GM12878 (cell line): ENCODE data around the gene PIK3C3. TPM values are rescaled to one million over a fixed set of nuclear protein-coding genes. Genes with fewer than 3 reads are reported as not detected.

Source experiments
- ATAC-seq: fragments of 200-7000 bp; cut with Tn5 transposase; 3 replicates; pipeline ENCODE4 v1.9.1; 2020; ENCODE audit warnings: mild to moderate bottlenecking, moderate library complexity
- BruUV-seq: library from RNA; stranded (reverse); fragments of 400-500 nt; replicated peaks from 2 replicates; lab custom pipeline; 2021; lab: Mats Ljungman, UMichigan
- CTCF ChIA-PET: fragments of 300-600 bp; sonication (Branson Sonifier 250); formaldehyde crosslinking; extraction: SDS; loops from one replicate; lab custom pipeline; 2021; ENCODE audit warnings: inconsistent platforms; lab: Yijun Ruan, JAX
- POLR2A ChIA-PET: fragments of 350-600 bp; formaldehyde crosslinking; extraction: SDS; loops from one replicate; lab custom pipeline; 2021; ENCODE audit warnings: inconsistent platforms; lab: Charles Lee
- RAD21 ChIA-PET: fragments of 300-600 bp; sonication (Branson Sonifier 250); formaldehyde crosslinking; loops from one replicate; lab custom pipeline; 2023; ENCODE audit warnings: antibody characterized with exemption; ENCODE audit not compliant: unreplicated experiment; lab: Charles Lee
- SMC1A ChIA-PET: fragments of 300-600 bp; sonication (Branson Sonifier 250); formaldehyde crosslinking; loops from one replicate; lab custom pipeline; 2023; ENCODE audit not compliant: unreplicated experiment, uncharacterized antibody; lab: Charles Lee
- DNase-seq: peaks from one replicate; pipeline ENCODE4 v3.0.0-alpha.2; 2011; ENCODE audit warnings: low read depth, low spot score
- FAIRE-seq: peaks from 3 replicates; lab custom pipeline; 2011; peaks lifted over from hg19 to GRCh38; lab: Jason Lieb, UNC
- H2AFZ ChIP-seq: 2 replicates; pipeline ENCODE4 v1.6.0; 2011; ENCODE audit warnings: low read depth, low read length, control low read depth; ENCODE audit not compliant: control insufficient read depth
- H3K27ac ChIP-seq: 2 replicates; pipeline ENCODE4 v1.5.1; 2011; ENCODE audit warnings: control low read depth; ENCODE audit not compliant: control insufficient read depth, insufficient read depth
- H3K27me3 ChIP-seq, 2 experiments: replicated peaks in 1 of 2; 2 replicates each; pipeline versions ENCODE4 v1.6.0 to v1.6.1; 2011; ENCODE audit warnings: low read length in 1 of 2; ENCODE audit not compliant: control insufficient read depth in 2 of 2, insufficient read depth in 2 of 2
- H3K36me3 ChIP-seq, 2 experiments: 2 replicates each; pipeline ENCODE4 v1.5.1; 2011; ENCODE audit warnings: low read length in 1 of 2; ENCODE audit not compliant: control insufficient read depth in 2 of 2, insufficient read depth in 2 of 2
- H3K4me1 ChIP-seq: 2 replicates; pipeline ENCODE4 v1.6.1; 2011; ENCODE audit warnings: mild to moderate bottlenecking, low read length, moderate library complexity, mixed read lengths; ENCODE audit not compliant: control insufficient read depth, insufficient read depth
- H3K4me2 ChIP-seq: 2 replicates; pipeline ENCODE4 v1.6.0; 2011; ENCODE audit warnings: control low read depth; ENCODE audit not compliant: control insufficient read depth, insufficient read depth
- H3K4me3 ChIP-seq: fragments of 200-600 bp; sonication (generic); 2 replicates; pipeline ENCODE4 v1.5.1; 2016
- H3K79me2 ChIP-seq: 2 replicates; pipeline ENCODE4 v1.6.0; 2011; ENCODE audit warnings: low read length; ENCODE audit not compliant: control insufficient read depth, insufficient read depth
- H3K9ac ChIP-seq: 2 replicates; pipeline ENCODE4 v1.8.0; 2011; ENCODE audit warnings: low read length, control low read depth, mixed read lengths; ENCODE audit not compliant: control insufficient read depth, insufficient read depth
- H3K9me3 ChIP-seq: replicated peaks from 3 replicates; pipeline ENCODE4 v1.5.1; 2011; ENCODE audit warnings: mild to moderate bottlenecking, low read length; ENCODE audit not compliant: control insufficient read depth, insufficient read depth
- H4K20me1 ChIP-seq: 2 replicates; pipeline ENCODE4 v1.6.0; 2011; ENCODE audit not compliant: control insufficient read depth, insufficient read depth
- BCL3 ChIP-seq: IDR thresholded peaks from 2 replicates; pipeline ENCODE4 v1.6.1; 2011; ENCODE audit warnings: borderline replicate concordance, low read depth, mild to moderate bottlenecking, moderate library complexity, low read length; ENCODE audit not compliant: insufficient read depth, poor library complexity, severe bottlenecking
- BCLAF1 ChIP-seq: fragments of 450-650 bp; IDR thresholded peaks from 2 replicates; pipeline ENCODE4 v1.6.1; 2017; ENCODE audit warnings: antibody characterized with exemption, mild to moderate bottlenecking, moderate library complexity
- CBFB ChIP-seq: IDR thresholded peaks from 2 replicates; pipeline ENCODE4 v1.6.1; 2016; ENCODE audit warnings: antibody characterized with exemption, low read depth
- CTCF ChIP-seq, 3 experiments: IDR thresholded peaks in 2 of 3; conservative IDR thresholded peaks in 1 of 3; 2 replicates each; pipeline ENCODE4 v1.5.1; 2011; ENCODE audit warnings: low read depth in 3 of 3, low read length in 3 of 3, mild to moderate bottlenecking in 3 of 3, control low read depth in 2 of 3, moderate library complexity in 2 of 3, inconsistent platforms in 1 of 3, mixed read lengths in 1 of 3; ENCODE audit not compliant: control insufficient read depth in 2 of 3, insufficient read depth in 1 of 3; ENCODE audit errors: extremely low read depth in 1 of 3
- IRF4 ChIP-seq: IDR thresholded peaks from 2 replicates; pipeline ENCODE4 v1.6.1; 2011; ENCODE audit warnings: low read depth, low read length
- MLLT1 ChIP-seq: fragments of 450-650 bp; IDR thresholded peaks from 2 replicates; pipeline ENCODE4 v1.6.1; 2016; ENCODE audit warnings: mild to moderate bottlenecking
- PAX5 ChIP-seq: IDR thresholded peaks from 2 replicates; pipeline ENCODE4 v1.6.1; 2011; ENCODE audit warnings: low read depth, low read length, borderline replicate concordance
- PAX8 ChIP-seq: fragments of 450-650 bp; IDR thresholded peaks from 2 replicates; pipeline ENCODE4 v1.6.1; 2017; ENCODE audit warnings: mild to moderate bottlenecking, moderate library complexity
- POU2F2 ChIP-seq: IDR thresholded peaks from 3 replicates; pipeline ENCODE4 v1.6.1; 2011; ENCODE audit warnings: low read depth, mild to moderate bottlenecking, low read length, borderline replicate concordance
- RAD21 ChIP-seq: IDR thresholded peaks from 2 replicates; pipeline ENCODE4 v1.6.1; 2011; ENCODE audit warnings: mild to moderate bottlenecking, low read depth, low read length, moderate library complexity; ENCODE audit not compliant: insufficient read depth
- RCOR1 ChIP-seq: conservative IDR thresholded peaks from 2 replicates; pipeline ENCODE4 v1.6.1; 2012; ENCODE audit warnings: low read depth, low read length, improper control_type of control experiment
- RUNX3 ChIP-seq: IDR thresholded peaks from 2 replicates; pipeline ENCODE4 v1.6.1; 2012; ENCODE audit warnings: low read length, inconsistent platforms
- SMC3 ChIP-seq: IDR thresholded peaks from 2 replicates; pipeline ENCODE4 v1.6.1; 2011; ENCODE audit warnings: low read length, improper control_type of control experiment, borderline replicate concordance
- SPI1 ChIP-seq: IDR thresholded peaks from 2 replicates; pipeline ENCODE4 v1.6.1; 2011; ENCODE audit warnings: low read depth, mild to moderate bottlenecking, low read length, moderate library complexity, borderline replicate concordance; ENCODE audit not compliant: insufficient read depth
- WGBS: methylation state at CpG from one replicate; pipeline ENCODE4 v1.1.6; 2016; ENCODE audit warnings: low lambda C conversion rate; ENCODE audit not compliant: insufficient replicate concordance, insufficient coverage; ENCODE audit errors: missing lambda C conversion rate; 5-methylcytosine and 5-hydroxymethylcytosine counted together
- in situ Hi-C: fragments of 300-500 bp; cut with MboI; formaldehyde crosslinking; loops from 9 replicates; pipeline ENCODE4 v1.14.3; 2018; ENCODE audit warnings: mixed read lengths
- intact Hi-C: fragments of 100-400 bp; cut with micrococcal nuclease; formaldehyde crosslinking; loops from one replicate; pipeline ENCODE4 v1.14.2; 2022; ENCODE audit not compliant: unreplicated experiment
- polyA plus RNA-seq, 11 experiments: library from polyadenylated mRNA; depleted of rRNA in 4 of 11; unstranded in 6 of 11; stranded (reverse) in 5 of 11; fragments of >200 nt; fragmentation: Nextera tagmentation in 4 of 11; fragmentation: Illumina TruSeq in 1 of 11; extraction: Ambion mirVana in 4 of 11; extraction: Trizol in 1 of 11; gene quantifications; 1 replicate in 1 of 11; 2 replicates in 10 of 11; pipeline versions ENCODE4 v1.2.1 to v1.2.3, GENCODE V29; 2011 to 2016; ENCODE audit warnings: inconsistent platforms in 2 of 11, missing spikeins in 2 of 11, low read depth in 1 of 11
- total RNA-seq, 4 experiments: library from RNA; depleted of rRNA in 3 of 4; stranded (reverse); fragments of >200 nt in 3 of 4; fragmentation: Illumina TruSeq in 1 of 4; extraction: Trizol in 1 of 4; gene quantifications; 2 replicates each; pipeline versions ENCODE4 v1.2.1 to v1.2.3, GENCODE V29; 2013 to 2021

PIK3C3 gene
- total and polyA plus RNA-seq, 10 of the 15 experiments (the other 5 are each of a cell fraction or from before 2014, with no cell fraction given): 14.4 to 131 (median 32.4) TPM

- ChIA-PET SMC1A (interaction anchor here (1.7 kb wide), 1 partner anchor 972 kb away, joined by 6 read pairs; no protein-coding TSS in a partner anchor), POLR2A (no interaction called here), CTCF (interaction anchor here (1.3 kb wide), 1 partner anchor 16 kb away, joined by 4 read pairs; no protein-coding TSS in a partner anchor), RAD21 (no interaction called here)
- DNase-seq (peak; percentile 33), ATAC-seq (peak; percentile 97), FAIRE-seq (peak; percentile 89)
- 56% methylated on average over 6 of the region's 6 CpGs for WGBS
- Histone ChIP-seq H3K36me3 (no peaks in the 10 kb centered on the region), H3K27ac (no peak overlapping the region), H3K79me2 (no peaks in the 10 kb centered on the region), H3K4me1 (peaks cover 5% of the 10 kb centered on the region; the same call in 1 of the 2 replicates), H4K20me1 (no peaks in the 10 kb centered on the region), H3K4me2 (no peak overlapping the region), H2AFZ (no peak overlapping the region), H3K9me3 (no peaks in the 10 kb centered on the region), H3K4me3 (no peak overlapping the region), H3K9ac (no peak overlapping the region), H3K27me3 (no peaks in the 10 kb centered on the region)
- intact Hi-C loops (loop anchor here (1.0 to 5.0 kb wide), 3 partner anchors 139 to 971 kb away; no protein-coding TSS in a partner anchor), in situ Hi-C loops (loop anchor here (10.0 kb wide), 1 partner anchor 972 kb away; no protein-coding TSS in a partner anchor)
- BruUV-seq: no TSS peak
- TF ChIP-seq BCLAF1: no peak
- peak; percentile 47 to 70 (median 60) for TF ChIP-seq CTCF (IDR thresholded peaks at IDR 0.05 in 2 of 3, conservative IDR thresholded peaks at IDR 0.05 in 1 of 3; ENCODE audit: control insufficient read depth in 2 of 3, extremely low read depth in 1 of 3, insufficient read depth in 1 of 3, low read depth in 3 of 3, low read length in 3 of 3)
- TF ChIP-seq SMC3: peak; percentile 62; the same call in 1 of the 2 replicates
- 0 out of 2 replicates have a peak, but pooled peaks have one; percentile 30 for TF ChIP-seq PAX5
- TF ChIP-seq SPI1: peak; percentile 78; the same call in 1 of the 2 replicates
- peak; percentile 83 for TF ChIP-seq CBFB
- TF ChIP-seq MLLT1: peak; percentile 88
- TF ChIP-seq IRF4: 0 out of 2 replicates have a peak, but pooled peaks have one; percentile 20
- no peak for TF ChIP-seq BCL3
- peak; percentile 49; the same call in 1 of the 3 replicates for TF ChIP-seq POU2F2
- no peak for TF ChIP-seq PAX8
- TF ChIP-seq RCOR1: 0 out of 2 replicates have a peak, but pooled peaks have one; percentile 44
- TF ChIP-seq RUNX3: peak; percentile 97
- TF ChIP-seq RAD21: peak; percentile 83
These were observed 48.4 kb upstream of the PIK3C3 start for GRCh38 chr18:41906528-41907146.
